UCSD-AML1 (cell line): ENCODE results near the gene MDM4.

ENCODE experiments used
- DNase-seq: peaks from one replicate; lab custom pipeline; 2025; ENCODE audit not compliant: unreplicated experiment; lab: John Stamatoyannopoulos, UW

Gene MDM4

DNA sequence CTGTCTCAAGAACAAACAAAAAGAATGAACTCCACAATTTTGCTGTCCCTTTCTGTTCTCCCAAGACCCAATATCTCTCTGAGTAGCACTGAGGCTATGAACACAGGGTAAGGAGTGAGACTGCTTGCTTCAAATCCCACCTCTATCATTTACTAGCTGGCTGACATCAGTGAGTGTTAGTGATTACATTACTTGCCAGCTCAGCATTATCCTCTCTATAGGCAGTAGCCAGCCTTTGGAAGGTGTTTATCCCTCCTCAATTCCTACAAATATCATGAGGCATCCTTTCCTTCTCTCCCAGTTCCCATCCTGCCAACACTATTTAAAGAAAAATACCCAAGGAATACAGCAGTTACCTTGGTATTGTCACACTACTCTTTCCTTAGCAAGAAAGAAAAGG is 24.6 kb upstream of the MDM4 start:
- DNase-seq: no peak

DNA sequence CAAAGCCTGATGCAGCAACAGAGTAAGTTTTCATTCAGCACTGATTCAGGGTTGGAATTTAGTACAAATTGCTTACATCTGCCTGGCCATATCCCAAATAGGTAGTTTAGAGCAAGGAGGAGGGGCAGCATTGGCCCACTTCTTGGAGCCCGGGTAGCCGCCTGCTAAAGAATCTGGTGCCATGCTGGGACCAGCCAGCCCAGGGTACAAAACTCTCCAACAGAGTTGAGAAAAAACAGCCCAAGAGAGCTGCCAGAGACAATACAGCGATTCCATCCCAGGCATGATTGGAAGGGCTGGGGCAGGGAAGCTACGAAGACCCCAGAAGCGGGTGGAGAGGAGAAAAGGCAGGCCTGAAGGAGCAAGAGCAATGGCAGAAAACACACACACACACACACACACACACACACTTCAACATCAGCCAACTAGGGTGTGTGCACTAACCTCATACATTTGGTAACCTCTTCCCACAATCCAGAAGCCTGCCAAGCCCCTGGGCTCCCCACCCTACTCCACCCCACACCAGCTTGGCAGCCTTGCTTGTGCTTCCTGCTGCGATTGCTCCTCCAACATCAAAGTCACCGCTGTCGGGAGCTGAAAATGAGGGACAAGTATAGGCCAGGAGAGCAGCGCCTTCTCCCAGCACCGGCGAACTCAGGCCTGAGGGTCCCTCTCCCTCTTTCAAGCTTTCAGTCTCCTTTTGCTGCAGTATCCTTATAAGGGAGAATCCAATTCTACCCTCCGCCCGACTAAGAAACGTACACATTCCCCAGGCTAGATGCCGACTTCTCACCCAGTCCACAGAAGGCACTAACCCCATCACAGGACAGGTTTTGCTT is 22.8 kb upstream of the MDM4 start:
- DNase-seq: peak; percentile 59

DNA sequence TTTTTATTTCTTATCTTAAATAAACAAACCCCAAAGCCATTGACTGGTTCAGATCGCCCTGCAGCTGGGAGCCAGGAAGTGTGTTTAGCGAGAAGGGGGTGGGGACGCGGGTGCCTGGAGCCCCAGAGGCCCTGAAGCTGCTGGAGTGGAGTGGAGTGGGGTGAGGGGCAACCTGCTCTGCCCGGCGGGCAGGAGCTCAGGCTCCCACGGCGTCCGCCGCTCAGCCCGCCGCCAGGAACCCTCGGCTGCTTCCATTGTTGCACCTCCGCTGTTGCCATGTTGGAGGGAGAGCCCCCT is 22.3 kb upstream of the MDM4 start:
- peak; percentile 71 for DNase-seq

DNA sequence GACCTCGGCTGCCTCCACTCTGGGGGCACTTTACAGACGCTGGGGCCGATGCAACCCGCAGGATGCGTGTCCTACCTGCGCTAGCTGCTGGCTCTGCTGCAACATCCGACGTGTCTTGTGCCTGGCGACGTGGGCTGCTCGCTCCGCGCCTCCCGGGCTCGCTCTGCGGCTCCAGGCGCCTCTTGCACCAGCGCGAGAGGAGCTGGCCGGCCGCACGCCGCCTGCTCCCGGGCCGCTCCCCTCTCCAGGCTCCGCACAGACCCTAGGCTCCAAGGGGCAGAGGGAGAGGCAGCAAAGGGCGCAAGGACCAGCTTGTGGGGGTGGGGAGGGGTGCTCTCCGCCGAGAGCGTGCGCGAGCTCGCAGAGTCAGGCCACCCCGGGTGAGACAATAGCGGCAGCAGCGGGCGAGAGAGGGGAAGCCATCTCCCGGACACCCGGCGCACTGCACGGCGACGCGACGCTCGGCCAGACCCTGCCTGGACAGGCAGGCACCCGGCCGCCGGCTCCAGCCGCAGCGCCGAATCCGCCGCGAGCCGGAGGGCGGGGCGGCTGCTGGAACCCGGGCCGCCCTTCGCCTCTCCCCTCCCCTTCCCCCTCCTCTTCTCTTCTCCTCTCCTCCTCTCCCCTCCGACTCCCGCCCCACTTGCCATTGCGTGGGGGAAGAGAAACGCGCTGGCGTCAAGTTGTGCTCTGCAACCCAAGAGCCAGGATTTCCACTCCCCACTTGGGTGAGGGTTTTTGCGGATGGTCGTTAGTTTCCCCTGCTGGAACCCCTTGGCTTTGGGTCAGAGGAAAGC is 21.7 kb upstream of the MDM4 start, which contains the start of gene PIK3C2B:
TSS of gene PIK3C2B (minus strand) at position 525 of the 797 bp plus-strand sequence. CDS start 25,003 bp downstream, outside the sequence.
- peak; percentile 89 for DNase-seq

DNA sequence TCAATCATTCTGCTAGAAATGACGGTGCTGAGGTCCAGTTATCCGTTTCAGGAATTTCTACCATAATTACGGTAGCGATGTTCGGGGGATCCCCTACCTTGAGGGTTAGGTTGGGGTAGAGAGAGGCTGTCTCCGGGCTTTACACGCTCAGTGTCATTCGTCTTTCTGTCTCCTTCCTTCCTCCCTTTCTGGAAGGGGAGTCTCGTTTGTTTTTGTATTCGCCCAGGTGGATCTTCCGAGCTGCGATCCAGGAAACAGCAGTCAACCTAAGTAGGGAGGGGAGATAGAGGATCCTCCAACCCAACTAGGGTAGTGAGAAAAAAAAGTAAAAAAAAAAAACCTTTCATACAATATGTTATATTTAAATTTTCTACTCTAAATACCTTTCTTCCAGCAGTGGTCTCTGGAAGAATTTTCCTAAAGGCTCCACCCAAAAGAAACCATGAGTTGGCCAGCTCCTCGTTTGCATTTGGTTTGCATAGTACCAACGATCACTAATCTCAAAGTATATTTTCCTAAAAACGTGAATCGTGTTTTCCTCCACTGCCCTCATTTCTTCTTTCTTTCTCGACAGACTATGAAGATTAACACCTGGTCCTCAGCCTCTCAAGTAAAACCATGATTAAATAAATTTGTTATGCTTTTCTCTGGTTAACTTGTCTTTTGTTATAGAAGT is 21.0 kb upstream of the MDM4 start:
- DNase-seq: no peak

DNA sequence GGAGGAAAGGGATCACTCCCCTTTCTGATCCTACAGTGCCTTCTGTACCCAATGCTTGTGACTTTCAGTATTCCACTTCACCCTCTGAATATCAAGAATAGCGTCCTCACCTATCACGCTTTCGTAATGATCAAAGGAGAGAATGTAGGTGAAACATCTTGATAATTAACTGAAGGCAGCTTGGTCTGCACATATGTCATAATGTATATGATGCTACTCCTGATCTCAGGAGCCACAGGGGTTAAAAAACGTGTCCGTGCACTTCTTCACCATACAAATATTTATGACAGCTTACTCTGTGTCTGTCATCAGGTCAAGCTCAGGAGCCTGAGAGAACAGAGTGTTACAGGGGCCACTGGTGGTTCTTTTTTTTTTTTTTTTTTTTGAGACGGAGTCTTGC is 20.4 kb upstream of the MDM4 start:
- DNase-seq: no peak

DNA sequence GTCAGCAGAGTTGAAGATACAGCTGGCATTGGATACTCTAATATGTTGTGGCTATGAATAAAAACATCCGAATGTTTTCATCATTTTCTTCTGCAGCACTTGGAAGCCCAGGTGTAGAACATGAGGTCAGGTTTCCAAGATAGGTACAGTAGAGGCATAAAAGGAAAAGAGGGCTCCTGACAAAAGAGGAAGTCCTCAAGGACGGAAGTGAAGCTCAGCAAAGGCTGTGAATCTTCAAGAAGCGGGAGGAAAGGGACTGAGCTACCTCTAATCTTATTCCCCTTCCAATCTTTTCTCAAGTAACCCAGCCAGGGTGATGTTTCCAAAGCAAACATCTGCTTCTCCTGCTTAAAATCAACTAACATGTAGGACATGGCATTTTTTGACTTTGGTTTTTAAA is 17.2 kb upstream of the MDM4 start:
- no peak for DNase-seq

DNA sequence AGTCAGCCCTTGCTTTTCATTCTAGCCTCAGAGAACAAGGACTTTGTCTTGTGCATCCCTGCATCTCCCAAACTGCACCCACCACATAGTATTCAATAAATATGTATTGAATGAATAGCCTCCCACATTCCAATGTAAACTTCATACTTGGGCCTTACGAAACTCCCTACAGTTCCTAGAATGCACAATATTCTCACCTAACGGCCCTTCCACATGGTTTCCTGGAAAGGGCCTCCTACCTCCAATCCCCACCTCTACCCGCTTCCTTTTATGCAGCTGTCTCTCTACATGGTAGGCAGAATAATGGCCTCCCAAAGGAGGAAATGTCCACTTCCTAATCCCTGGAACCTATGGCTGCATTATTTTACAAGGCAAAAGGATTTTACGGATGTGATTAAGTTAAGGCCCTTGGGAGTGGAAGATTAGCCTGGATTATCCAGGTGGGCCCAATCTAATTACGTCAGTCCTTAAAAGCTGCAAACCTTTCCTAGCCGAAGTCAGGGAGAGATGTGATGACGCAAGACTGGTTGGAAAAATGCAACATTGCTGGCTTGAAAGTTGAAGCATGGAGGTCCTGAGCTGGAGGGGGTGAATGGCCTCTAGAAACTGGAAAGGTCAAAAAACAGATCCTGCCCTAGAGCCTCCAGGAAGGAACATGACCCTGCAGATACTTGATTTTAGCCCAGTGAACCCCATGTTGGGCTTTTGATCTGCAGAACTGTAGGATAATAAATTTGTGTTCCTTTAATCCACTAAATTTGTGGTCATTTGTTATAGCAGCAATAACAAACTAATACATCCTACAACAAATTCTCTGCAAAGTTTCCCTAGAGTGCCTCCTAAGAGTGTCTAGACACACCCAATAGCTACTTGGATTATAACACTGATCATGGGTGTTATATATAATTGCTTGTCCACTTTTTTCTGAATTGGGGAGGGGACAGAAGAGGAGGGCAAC is 16.4 kb upstream of the MDM4 start:
- no peak for DNase-seq

DNA sequence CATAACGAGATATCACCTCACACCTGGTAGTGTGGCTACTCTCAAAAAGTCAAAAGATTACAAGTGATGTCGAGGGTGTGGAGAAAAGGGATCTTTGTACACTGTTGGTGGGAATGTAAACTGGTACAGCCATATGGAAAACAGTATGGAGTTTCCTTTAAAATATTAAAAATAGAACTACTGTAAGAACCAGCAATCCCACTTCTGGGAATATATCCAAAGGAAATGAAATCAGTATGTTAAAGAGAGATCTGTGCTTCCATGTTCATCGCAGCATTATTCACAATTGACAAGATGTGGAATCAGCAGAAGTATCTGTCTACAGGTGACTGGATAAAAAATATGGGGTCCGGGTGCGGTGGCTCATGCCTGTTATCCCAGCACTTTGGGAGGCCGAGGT is 14.0 kb upstream of the MDM4 start:
- DNase-seq: no peak

DNA sequence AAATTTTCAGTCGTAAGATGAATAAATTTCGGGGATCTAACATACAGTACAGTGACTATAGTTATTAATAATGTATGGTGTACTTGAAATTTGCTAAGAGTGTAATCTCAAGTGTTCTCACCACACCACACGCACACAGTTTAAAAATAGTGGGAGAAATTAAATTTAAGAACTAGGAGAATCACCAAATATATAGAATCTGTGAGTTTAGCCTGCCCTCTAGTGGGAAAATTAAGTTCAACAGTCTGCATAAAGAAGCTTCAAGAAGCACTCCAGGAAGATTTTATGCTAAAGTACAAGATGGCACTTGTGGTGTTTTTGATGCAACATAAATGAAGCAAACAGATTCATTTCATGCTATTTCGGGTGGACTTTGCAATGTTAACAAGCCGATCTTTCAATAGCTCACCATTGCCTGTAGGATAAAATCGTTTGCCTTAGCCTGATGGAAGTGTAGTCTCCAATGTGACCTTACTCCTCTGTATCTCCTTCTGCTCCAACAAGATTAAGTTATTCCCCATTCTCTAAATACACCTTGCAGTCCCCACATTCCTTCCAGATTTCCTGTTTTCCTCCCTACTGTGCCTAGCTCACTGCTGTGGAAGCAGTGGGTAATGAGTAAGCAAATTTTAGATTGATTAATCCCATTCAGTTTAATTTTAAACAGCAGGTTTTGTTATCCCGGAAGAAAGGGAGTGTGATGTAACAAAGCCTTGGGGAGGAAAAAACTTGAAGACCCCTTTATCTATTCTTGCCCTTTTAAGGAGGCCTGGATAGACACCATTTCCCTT is 12.9 kb upstream of the MDM4 start:
- DNase-seq: no peak

DNA sequence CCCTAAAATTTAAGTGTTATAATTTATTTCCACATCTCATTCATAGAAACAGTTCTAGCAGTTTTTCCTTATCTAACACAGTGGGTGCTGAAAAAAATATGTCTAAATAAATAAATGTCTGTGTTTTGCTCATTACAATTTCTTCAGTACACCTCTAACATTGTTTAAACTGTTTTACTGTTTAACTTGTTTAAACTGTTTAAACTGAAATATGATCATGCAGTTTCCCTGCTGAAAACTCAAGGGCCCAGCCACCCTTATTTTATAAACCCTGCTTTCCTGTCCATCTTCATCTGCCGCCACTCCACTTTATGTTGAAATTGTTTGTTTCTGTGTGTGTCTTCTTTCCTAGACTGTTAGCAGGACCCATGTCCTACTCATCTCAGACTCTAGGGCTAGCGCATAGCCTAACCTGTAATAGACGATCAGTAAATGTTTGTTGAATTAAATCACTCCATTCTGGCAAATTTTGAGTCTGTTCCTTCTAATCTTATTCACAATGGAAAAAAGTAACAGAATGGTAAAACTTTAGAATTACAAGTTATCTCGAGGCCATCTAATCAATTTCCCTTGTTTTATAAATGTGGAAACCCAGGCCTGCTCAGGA is 12.2 kb upstream of the MDM4 start:
- no peak for DNase-seq

DNA sequence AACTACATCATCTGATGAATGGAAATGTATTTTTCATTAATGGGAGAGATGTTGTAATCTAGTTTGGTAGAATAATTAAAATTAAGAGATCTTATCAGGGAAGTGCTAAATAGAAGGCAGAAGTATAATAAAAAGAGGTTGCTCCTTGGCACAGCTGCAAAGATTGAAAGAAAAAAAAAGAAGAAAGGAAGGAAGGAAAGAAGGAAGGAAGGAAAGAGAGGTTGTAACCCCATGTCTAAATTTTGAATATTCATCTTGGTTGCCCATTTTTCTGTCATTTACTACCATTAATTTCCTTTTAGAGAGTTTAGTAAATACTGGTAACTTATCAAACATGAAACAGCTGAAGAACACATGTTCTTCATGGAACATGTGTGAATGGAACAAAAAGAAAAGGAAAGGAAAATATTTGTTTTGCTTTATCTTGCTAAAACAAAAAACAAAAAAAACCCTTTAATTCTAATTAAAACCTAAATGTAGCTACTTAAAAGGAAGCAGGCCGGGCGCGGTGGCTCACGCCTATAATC is 10.5 kb upstream of the MDM4 start:
- DNase-seq: no peak

DNA sequence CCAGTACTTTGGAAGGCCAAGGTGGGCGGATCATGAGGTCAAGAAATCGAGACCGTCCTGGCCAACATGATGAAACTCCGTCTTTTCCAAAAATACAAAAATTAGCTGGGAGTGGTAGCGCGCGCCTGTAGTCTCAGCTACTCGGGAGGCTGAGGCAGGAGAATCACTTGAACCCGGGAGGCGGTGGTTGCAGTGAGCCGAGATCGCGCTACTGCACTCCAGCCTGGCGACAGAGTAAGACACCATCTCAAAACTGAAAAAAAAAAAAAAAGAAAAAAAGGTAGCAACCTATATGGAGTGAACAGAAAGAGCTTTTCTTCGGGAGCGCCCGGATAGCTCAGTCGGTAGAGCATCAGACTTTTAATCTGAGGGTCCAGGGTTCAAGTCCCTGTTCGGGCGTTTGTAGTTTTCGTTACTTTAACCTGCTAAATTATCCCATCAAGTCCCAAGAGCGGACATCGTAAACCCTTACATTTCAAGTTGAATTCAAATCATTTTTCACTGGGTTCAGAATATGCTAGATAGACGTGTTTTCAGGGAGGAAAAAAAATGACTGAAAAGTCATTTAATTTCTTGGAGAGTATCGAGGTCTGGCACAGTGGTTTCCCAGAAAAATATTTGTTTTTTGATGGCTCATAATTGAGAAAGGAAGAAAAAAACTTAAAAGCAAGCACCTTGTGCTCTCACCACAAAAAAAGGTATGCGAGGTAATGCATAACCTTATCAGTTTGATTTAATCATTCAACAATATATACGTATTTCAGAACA is 9.8 kb upstream of the MDM4 start:
- DNase-seq: peak; percentile 73

DNA sequence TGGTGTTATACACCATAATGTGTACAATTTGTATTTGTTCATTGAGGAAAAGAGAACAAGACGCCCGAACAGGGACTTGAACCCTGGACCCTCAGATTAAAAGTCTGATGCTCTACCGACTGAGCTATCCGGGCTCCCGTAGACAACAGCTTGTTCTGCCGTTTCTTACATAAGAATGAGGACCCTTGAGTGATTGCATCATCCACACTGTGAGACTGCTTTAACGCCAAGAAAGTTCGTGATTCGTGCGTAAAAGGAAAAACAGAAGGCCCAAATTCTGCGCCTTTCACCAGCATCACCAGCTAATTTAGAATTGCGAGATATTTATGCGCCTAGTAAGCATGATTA is 9.3 kb upstream of the MDM4 start:
- peak; percentile 85 for DNase-seq

DNA sequence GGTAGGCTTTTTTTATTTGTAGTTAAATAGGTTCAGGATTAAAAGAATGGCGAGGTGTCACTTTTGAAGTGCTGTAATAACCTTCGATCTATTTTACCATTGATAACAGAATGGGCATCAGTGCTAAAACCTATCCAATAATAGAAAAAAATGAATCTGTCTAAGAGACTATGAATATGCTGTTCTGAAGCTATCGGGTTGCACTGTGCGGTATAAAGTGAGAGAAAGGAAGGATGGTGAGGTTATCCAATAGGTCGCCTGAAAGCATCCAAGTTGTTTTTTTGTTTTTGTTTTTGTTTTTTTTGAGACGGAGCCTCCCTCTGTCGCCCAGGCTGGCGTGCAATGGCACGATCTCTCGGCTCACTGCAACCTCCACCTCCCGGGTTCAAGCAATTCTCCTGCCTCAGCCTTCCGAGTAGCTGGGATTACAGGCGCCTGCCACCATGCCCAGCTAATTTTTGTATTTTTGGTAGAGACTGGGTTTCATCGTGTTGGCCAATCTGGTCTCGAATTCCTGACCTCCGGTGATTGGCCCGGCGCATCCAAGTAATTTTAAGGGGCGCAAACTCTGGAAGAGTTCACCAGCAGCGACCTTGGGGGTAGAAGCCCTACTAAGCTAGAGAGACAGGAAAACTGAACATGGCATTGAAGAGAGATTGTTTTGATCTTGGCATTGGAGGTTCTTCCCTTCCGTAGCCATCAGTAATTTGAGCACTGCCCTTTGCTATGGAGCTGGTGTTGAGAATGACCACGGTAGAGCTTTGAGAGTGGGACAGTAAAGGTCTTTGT is 8.7 kb upstream of the MDM4 start:
- peak; percentile 64 for DNase-seq

DNA sequence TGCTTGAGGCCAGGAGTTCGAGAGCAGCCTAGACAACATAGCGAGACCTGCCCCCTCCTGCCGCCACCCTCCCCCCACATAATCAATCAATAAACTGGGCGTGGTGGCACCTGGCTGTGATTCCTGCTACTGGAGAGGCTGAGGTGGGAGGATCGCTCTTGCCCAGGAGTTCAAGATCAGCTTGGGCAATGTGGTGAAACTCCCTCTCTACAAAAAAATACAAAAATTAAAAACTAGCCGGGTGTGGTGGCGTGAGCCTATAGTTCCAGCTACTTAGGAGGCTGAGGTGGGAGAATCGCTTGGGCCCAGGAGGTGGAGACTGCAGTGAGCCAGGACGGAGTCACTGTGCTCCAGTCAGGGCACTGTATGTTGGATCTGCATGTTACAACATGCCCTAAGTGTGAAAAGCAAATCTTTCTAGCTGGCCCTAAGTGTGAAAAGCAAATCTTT is 7.0 kb upstream of the MDM4 start:
- no peak for DNase-seq

DNA sequence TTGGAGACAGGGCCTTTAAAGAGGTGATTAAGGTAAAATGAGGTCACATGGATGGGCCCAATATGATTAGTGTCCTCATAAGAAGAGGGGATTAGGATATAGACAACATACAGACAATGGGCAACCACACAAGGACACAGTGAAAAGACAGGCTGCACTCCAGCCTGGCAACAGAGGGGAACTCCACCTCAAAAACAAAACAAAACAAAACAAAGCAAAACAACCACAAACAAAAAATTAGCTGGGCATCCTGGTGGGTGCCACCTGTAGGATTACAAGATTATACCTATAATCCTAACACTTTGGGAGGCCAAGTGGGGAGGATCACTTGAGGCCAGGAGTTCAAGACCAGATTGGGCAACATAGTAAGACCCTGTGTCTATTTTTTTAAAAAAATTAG is 4.8 kb upstream of the MDM4 start:
- DNase-seq: no peak
